ENCODE data around the gene CPNE2. TPM values are rescaled to one million over a fixed set of nuclear protein-coding genes. Genes with fewer than 3 reads are reported as not detected.

The CPNE2 gene
- total RNA-seq, 5 donors from 2014 or later (not counting 1 experiment from before 2014, with no cell fraction given): 5.5 to 9.3 (median 6.1) TPM

- H3K4me3 ChIP-seq (ENCODE audit: control insufficient read depth in 1 of 2, extremely low read depth in 1 of 2, low read length in 1 of 2): no peak overlapping the region
- ATAC-seq (replicated peaks in 1 of 4) (no peak), DNase-seq (no peak)
- Mint-ChIP-seq H3K27ac (no peak overlapping the region), H3K4me3 (no peak overlapping the region), H3K9me3 (no peaks in the 10 kb centered on the region), H3K4me1 (peaks cover under 1 to 10% (median 5%) of the 10 kb centered on the region in 3 donors), H3K27me3 (no peaks in the 10 kb centered on the region), H3K36me3 (no peaks in the 10 kb centered on the region)
- no peaks in the 10 kb centered on the region for H3K27me3 ChIP-seq (replicated peaks in 1 of 2; ENCODE audit: control insufficient read depth in 2 of 2, extremely low read depth in 1 of 2, insufficient read depth in 2 of 2, low read length in 1 of 2)
- POLR2A ChIA-PET: no interaction called here
- peaks cover 0 to 6% of the 10 kb centered on the region in 2 experiments for H3K4me1 ChIP-seq (ENCODE audit: control insufficient read depth in 1 of 2, extremely low read depth in 1 of 2, insufficient read depth in 2 of 2, low read length in 2 of 2)
- H3K36me3 ChIP-seq (ENCODE audit: control insufficient read depth in 2 of 2, extremely low read depth in 1 of 2, insufficient read depth in 1 of 2, low read length in 1 of 2): peaks cover 0 to 5% of the 10 kb centered on the region in 2 donors
- H3K27ac ChIP-seq (ENCODE audit: low read length): no peak overlapping the region
- CTCF ChIA-PET: interaction anchor here in 1 of 2 donors (0.7 kb wide), 1 partner anchor 916 kb away, joined by 3 read pairs; no protein-coding TSS in a partner anchor
- no CpG with 5 or more reads among the region's 2 CpGs for WGBS (ENCODE audit: insufficient coverage)
- no peaks in the 10 kb centered on the region for H3K9me3 ChIP-seq
Measured at GRCh38 chr16:57111420-57111819, 19.0 kb downstream of the CPNE2 start.

DNA sequence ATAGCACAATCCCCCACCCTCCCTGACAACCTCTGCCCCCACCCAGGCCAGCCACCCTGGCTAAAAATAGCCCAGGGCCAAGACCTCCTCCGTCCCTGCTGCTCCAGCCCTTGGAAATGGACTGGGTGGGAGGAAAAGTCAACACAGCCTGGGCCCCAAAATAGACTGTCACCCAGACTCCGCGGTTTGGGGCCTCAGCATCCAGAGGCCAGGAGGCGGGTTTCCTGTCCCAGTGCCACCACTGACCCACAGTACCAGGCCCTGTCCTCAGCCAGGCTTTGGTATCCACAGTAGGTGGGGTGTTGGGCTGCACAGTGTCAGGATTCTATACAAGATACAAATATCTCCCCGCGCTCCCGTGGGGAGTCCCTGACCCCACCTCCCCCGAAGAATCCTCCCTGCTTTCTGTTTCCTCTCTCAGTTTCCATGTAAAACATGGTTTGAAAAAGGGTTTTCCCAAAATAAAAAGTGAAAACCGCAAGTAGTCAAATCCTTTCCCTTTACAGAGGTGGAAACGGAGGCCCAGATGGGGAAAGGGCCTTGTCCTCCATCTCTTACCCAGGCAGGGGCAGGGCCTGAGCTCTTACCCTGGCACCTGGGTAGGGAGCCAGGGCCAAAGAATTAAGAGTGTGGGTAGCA is 20.1 kb downstream of the CPNE2 start:
- Mint-ChIP-seq H3K9me3 (no peaks in the 10 kb centered on the region), H3K4me1 (peaks cover 0 to 6% (median under 1%) of the 10 kb centered on the region in 3 donors), H3K27me3 (no peaks in the 10 kb centered on the region), H3K4me3 (no peak overlapping the region), H3K27ac (no peak overlapping the region), H3K36me3 (no peaks in the 10 kb centered on the region)
- no peak overlapping the region for H3K27ac ChIP-seq (ENCODE audit: low read length)
- ATAC-seq (replicated peaks in 1 of 4) (no peak), DNase-seq (no peak)
- POLR2A ChIA-PET: no interaction called here
- CTCF ChIA-PET: no interaction called here
- H3K36me3 ChIP-seq (ENCODE audit: control insufficient read depth in 2 of 2, extremely low read depth in 1 of 2, insufficient read depth in 1 of 2, low read length in 1 of 2): peaks cover 0 to 8% of the 10 kb centered on the region in 2 donors
- no peak overlapping the region for H3K4me3 ChIP-seq (ENCODE audit: control insufficient read depth in 1 of 2, extremely low read depth in 1 of 2, low read length in 1 of 2)
- 86% methylated on average over 2 of the region's 10 CpGs for whole genome bisulfite sequencing (ENCODE audit: insufficient coverage)
- no peaks in the 10 kb centered on the region for H3K4me1 ChIP-seq (ENCODE audit: control insufficient read depth in 1 of 2, extremely low read depth in 1 of 2, insufficient read depth in 2 of 2, low read length in 2 of 2)
- H3K9me3 ChIP-seq: no peaks in the 10 kb centered on the region
- H3K27me3 ChIP-seq (replicated peaks in 1 of 2; ENCODE audit: control insufficient read depth in 2 of 2, extremely low read depth in 1 of 2, insufficient read depth in 2 of 2, low read length in 1 of 2): no peaks in the 10 kb centered on the region

GRCh38 chr16:57113042-57113453 is 20.7 kb downstream of the CPNE2 start:
- peaks cover 0 to 8% of the 10 kb centered on the region in 2 donors for H3K36me3 ChIP-seq (ENCODE audit: control insufficient read depth in 2 of 2, extremely low read depth in 1 of 2, insufficient read depth in 1 of 2, low read length in 1 of 2)
- Mint-ChIP-seq H3K9me3 (no peaks in the 10 kb centered on the region), H3K4me1 (peaks cover 0 to 6% (median 0%) of the 10 kb centered on the region in 3 donors), H3K27me3 (no peaks in the 10 kb centered on the region), H3K36me3 (no peaks in the 10 kb centered on the region), H3K27ac (no peak overlapping the region), H3K4me3 (no peak overlapping the region)
- H3K9me3 ChIP-seq: no peaks in the 10 kb centered on the region
- H3K27ac ChIP-seq (ENCODE audit: low read length): no peak overlapping the region
- H3K27me3 ChIP-seq (replicated peaks in 1 of 2; ENCODE audit: control insufficient read depth in 2 of 2, extremely low read depth in 1 of 2, insufficient read depth in 2 of 2, low read length in 1 of 2): no peaks in the 10 kb centered on the region
- DNase-seq: no peak
- ATAC-seq (replicated peaks in 1 of 4): no peak
- 82% methylated on average over 14 of the region's 14 CpGs for WGBS (ENCODE audit: insufficient coverage)
- no peaks in the 10 kb centered on the region for H3K4me1 ChIP-seq (ENCODE audit: control insufficient read depth in 1 of 2, extremely low read depth in 1 of 2, insufficient read depth in 2 of 2, low read length in 2 of 2)
- no peak overlapping the region for H3K4me3 ChIP-seq (ENCODE audit: control insufficient read depth in 1 of 2, extremely low read depth in 1 of 2, low read length in 1 of 2)
- ChIA-PET CTCF (no interaction called here), POLR2A (no interaction called here)

DNA sequence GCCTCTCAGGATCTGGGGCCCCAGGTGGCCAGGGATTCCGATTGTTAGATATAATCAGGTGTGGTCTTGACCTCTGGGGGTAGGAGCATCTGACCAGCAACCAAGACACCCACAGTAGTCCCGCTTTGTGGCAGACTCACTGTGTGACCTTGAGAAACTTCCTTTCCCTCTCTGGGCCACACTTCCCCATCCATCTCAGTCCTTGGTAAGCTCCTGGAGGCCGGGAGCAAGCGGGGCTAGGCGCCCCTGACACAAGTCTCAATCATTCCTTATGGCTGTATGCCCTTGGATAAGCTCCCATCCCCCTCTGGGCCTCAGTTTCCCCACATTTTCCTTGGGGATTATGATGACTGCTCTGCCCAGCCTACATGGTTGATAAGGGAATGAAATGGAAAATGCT is 21.3 kb downstream of the CPNE2 start:
- Mint-ChIP-seq H3K36me3 (no peaks in the 10 kb centered on the region), H3K4me3 (no peak overlapping the region), H3K9me3 (no peaks in the 10 kb centered on the region), H3K27me3 (no peaks in the 10 kb centered on the region), H3K4me1 (peaks cover 0 to 6% (median 0%) of the 10 kb centered on the region in 3 donors), H3K27ac (no peak overlapping the region)
- no peak for ATAC-seq (replicated peaks in 1 of 4)
- WGBS (ENCODE audit: insufficient coverage): no CpG with 5 or more reads among the region's 5 CpGs
- H3K27ac ChIP-seq (ENCODE audit: low read length): no peak overlapping the region
- peaks cover 0 to 8% of the 10 kb centered on the region in 2 donors for H3K36me3 ChIP-seq (ENCODE audit: control insufficient read depth in 2 of 2, extremely low read depth in 1 of 2, insufficient read depth in 1 of 2, low read length in 1 of 2)
- ChIA-PET CTCF (no interaction called here), POLR2A (no interaction called here)
- no peak overlapping the region for H3K4me3 ChIP-seq (ENCODE audit: control insufficient read depth in 1 of 2, extremely low read depth in 1 of 2, low read length in 1 of 2)
- no peaks in the 10 kb centered on the region for H3K9me3 ChIP-seq
- H3K4me1 ChIP-seq (ENCODE audit: control insufficient read depth in 1 of 2, extremely low read depth in 1 of 2, insufficient read depth in 2 of 2, low read length in 2 of 2): no peaks in the 10 kb centered on the region
- H3K27me3 ChIP-seq (replicated peaks in 1 of 2; ENCODE audit: control insufficient read depth in 2 of 2, extremely low read depth in 1 of 2, insufficient read depth in 2 of 2, low read length in 1 of 2): no peaks in the 10 kb centered on the region
- no peak for DNase-seq

DNA sequence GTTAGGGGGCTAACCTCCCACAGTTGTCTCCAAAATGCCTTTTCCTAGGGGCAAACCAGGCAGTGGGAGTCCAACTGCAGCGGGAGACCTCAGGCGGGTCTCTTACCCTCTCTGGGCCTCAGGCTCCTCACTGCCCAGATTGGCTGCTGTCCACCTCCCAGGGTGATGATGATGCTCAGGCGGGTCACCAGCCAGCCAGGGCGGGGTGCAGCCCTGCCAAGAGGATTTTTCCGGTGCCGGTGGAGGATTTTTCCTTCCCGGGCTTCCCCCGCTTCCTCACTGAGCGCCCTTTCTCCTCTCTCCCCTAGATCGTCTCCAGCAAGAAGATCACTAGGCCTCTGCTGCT is 22.8 kb downstream of the CPNE2 start:
- Mint-ChIP-seq H3K36me3 (no peaks in the 10 kb centered on the region), H3K9me3 (no peaks in the 10 kb centered on the region), H3K4me1 (peaks cover 0 to 6% (median 0%) of the 10 kb centered on the region in 3 donors), H3K4me3 (no peak overlapping the region), H3K27ac (no peak overlapping the region), H3K27me3 (no peaks in the 10 kb centered on the region)
- POLR2A ChIA-PET: no interaction called here
- DNase-seq (no peak), ATAC-seq (replicated peaks in 1 of 4) (no peak)
- H3K9me3 ChIP-seq: no peaks in the 10 kb centered on the region
- no peaks in the 10 kb centered on the region for H3K27me3 ChIP-seq (replicated peaks in 1 of 2; ENCODE audit: control insufficient read depth in 2 of 2, extremely low read depth in 1 of 2, insufficient read depth in 2 of 2, low read length in 1 of 2)
- peaks cover 0 to 8% of the 10 kb centered on the region in 2 donors for H3K36me3 ChIP-seq (ENCODE audit: control insufficient read depth in 2 of 2, extremely low read depth in 1 of 2, insufficient read depth in 1 of 2, low read length in 1 of 2)
- no peak overlapping the region for H3K27ac ChIP-seq (ENCODE audit: low read length)
- CTCF ChIA-PET: no interaction called here
- no peaks in the 10 kb centered on the region for H3K4me1 ChIP-seq (ENCODE audit: control insufficient read depth in 1 of 2, extremely low read depth in 1 of 2, insufficient read depth in 2 of 2, low read length in 2 of 2)
- H3K4me3 ChIP-seq (ENCODE audit: control insufficient read depth in 1 of 2, extremely low read depth in 1 of 2, low read length in 1 of 2): no peak overlapping the region
- 73% methylated on average over 3 of the region's 10 CpGs for WGBS (ENCODE audit: insufficient coverage)

GRCh38 chr16:57115514-57116182 is 23.3 kb downstream of the CPNE2 start:
- Mint-ChIP-seq H3K9me3 (no peaks in the 10 kb centered on the region), H3K27me3 (no peaks in the 10 kb centered on the region), H3K36me3 (no peaks in the 10 kb centered on the region), H3K4me3 (no peak overlapping the region), H3K4me1 (peaks cover 0 to 6% (median 0%) of the 10 kb centered on the region in 3 donors), H3K27ac (no peak overlapping the region)
- Histone ChIP-seq H3K27ac (ENCODE audit: low read length) (no peak overlapping the region), H3K4me3 (ENCODE audit: control insufficient read depth in 1 of 2, extremely low read depth in 1 of 2, low read length in 1 of 2) (no peak overlapping the region), H3K36me3 (ENCODE audit: control insufficient read depth in 2 of 2, extremely low read depth in 1 of 2, insufficient read depth in 1 of 2, low read length in 1 of 2) (peaks cover 0 to 8% of the 10 kb centered on the region in 2 donors), H3K4me1 (ENCODE audit: control insufficient read depth in 1 of 2, extremely low read depth in 1 of 2, insufficient read depth in 2 of 2, low read length in 2 of 2) (no peaks in the 10 kb centered on the region), H3K9me3 (no peaks in the 10 kb centered on the region), H3K27me3 (replicated peaks in 1 of 2; ENCODE audit: control insufficient read depth in 2 of 2, extremely low read depth in 1 of 2, insufficient read depth in 2 of 2, low read length in 1 of 2) (no peaks in the 10 kb centered on the region)
- no peak for ATAC-seq (replicated peaks in 1 of 4)
- CTCF ChIA-PET: no interaction called here
- WGBS (ENCODE audit: insufficient coverage): 85% methylated on average over 23 of the region's 25 CpGs
- no peak for DNase-seq
- POLR2A ChIA-PET: no interaction called here

Measured in T-cell (primary cell).